ENCODE results near the gene GEMIN5. TPM values are rescaled to one million over a fixed set of nuclear protein-coding genes. Genes with fewer than 3 reads are reported as not detected.

The GEMIN5 gene
- total and polyA plus RNA-seq, 2 of the 13 experiments (the other 11 are each of a cell fraction or from before 2014, with no cell fraction given): 6.6 to 28.6 TPM

DNA sequence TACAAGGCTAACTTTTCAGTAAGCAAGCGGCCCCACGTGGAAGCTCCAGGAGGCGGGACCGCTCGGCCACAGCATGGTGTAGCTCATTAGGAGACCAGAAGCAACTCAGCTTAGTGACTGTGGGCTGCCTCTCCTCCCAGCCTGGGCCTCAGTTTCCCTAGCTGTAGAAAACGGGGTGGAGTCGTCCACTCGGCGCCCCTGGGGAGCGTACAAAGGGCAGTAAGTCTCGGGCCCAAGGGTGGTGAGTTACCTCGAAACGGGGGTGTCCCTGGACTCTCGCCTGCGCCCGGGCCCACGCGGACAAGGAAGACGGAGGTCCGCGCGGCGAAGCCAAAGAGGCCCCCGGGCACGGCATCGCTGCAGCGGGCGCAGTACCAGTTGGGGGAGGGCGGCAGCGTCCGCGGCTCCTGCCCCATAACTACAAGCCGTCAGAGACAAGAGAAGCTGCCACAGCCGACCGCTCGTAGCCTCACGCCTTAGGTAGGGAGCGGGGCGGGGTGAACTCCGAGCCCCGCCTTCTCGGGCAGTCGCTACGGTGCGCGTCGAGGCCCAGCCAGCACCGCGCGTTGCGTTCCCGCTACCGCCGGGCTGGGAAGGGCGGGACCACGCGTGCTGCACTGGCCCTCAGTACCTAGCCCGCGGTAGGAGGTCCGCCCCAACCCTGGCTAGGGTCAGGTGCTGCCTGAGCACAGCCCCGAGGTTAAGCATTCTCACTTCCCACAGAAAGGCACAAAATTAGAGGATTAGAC is at the start of gene GEMIN5 (continued):
- TF ChIP-seq, protein P1, sequence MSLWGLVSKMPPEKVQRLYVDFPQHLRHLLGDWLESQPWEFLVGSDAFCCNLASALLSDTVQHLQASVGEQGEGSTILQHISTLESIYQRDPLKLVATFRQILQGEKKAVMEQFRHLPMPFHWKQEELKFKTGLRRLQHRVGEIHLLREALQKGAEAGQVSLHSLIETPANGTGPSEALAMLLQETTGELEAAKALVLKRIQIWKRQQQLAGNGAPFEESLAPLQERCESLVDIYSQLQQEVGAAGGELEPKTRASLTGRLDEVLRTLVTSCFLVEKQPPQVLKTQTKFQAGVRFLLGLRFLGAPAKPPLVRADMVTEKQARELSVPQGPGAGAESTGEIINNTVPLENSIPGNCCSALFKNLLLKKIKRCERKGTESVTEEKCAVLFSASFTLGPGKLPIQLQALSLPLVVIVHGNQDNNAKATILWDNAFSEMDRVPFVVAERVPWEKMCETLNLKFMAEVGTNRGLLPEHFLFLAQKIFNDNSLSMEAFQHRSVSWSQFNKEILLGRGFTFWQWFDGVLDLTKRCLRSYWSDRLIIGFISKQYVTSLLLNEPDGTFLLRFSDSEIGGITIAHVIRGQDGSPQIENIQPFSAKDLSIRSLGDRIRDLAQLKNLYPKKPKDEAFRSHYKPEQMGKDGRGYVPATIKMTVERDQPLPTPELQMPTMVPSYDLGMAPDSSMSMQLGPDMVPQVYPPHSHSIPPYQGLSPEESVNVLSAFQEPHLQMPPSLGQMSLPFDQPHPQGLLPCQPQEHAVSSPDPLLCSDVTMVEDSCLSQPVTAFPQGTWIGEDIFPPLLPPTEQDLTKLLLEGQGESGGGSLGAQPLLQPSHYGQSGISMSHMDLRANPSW (CRISPR knock-in tag; IDR thresholded peaks at IDR 0.05; ENCODE audit: borderline replicate concordance): no peak
- TF ChIP-seq GABPA (IDR thresholded peaks at IDR 0.05; ENCODE audit: low read depth, low read length): no peak
- TF ChIP-seq GABPA (CRISPR knock-in tag; IDR thresholded peaks at IDR 0.05; ENCODE audit: low read depth): 0 out of 2 replicates have a peak, but pooled peaks have one; percentile 28
- peak; percentile 78; the same call in 1 of the 2 replicates for TF ChIP-seq ATF2 (CRISPR knock-in tag; IDR thresholded peaks at IDR 0.05)
- no peak for TF ChIP-seq TCF12 (IDR thresholded peaks at IDR 0.05)
- no peak for TF ChIP-seq TCF12 (CRISPR knock-in tag; IDR thresholded peaks at IDR 0.05)
- TF ChIP-seq, protein P2, sequence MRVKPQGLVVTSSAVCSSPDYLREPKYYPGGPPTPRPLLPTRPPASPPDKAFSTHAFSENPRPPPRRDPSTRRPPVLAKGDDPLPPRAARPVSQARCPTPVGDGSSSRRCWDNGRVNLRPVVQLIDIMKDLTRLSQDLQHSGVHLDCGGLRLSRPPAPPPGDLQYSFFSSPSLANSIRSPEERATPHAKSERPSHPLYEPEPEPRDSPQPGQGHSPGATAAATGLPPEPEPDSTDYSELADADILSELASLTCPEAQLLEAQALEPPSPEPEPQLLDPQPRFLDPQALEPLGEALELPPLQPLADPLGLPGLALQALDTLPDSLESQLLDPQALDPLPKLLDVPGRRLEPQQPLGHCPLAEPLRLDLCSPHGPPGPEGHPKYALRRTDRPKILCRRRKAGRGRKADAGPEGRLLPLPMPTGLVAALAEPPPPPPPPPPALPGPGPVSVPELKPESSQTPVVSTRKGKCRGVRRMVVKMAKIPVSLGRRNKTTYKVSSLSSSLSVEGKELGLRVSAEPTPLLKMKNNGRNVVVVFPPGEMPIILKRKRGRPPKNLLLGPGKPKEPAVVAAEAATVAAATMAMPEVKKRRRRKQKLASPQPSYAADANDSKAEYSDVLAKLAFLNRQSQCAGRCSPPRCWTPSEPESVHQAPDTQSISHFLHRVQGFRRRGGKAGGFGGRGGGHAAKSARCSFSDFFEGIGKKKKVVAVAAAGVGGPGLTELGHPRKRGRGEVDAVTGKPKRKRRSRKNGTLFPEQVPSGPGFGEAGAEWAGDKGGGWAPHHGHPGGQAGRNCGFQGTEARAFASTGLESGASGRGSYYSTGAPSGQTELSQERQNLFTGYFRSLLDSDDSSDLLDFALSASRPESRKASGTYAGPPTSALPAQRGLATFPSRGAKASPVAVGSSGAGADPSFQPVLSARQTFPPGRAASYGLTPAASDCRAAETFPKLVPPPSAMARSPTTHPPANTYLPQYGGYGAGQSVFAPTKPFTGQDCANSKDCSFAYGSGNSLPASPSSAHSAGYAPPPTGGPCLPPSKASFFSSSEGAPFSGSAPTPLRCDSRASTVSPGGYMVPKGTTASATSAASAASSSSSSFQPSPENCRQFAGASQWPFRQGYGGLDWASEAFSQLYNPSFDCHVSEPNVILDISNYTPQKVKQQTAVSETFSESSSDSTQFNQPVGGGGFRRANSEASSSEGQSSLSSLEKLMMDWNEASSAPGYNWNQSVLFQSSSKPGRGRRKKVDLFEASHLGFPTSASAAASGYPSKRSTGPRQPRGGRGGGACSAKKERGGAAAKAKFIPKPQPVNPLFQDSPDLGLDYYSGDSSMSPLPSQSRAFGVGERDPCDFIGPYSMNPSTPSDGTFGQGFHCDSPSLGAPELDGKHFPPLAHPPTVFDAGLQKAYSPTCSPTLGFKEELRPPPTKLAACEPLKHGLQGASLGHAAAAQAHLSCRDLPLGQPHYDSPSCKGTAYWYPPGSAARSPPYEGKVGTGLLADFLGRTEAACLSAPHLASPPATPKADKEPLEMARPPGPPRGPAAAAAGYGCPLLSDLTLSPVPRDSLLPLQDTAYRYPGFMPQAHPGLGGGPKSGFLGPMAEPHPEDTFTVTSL (CRISPR knock-in tag; IDR thresholded peaks at IDR 0.05; ENCODE audit: borderline replicate concordance): peak; percentile 53
- peak; percentile 19; the same call in 1 of the 2 replicates for TF ChIP-seq NFATC3 (CRISPR knock-in tag; IDR thresholded peaks at IDR 0.05)
- TF ChIP-seq MIER2 (CRISPR knock-in tag; IDR thresholded peaks at IDR 0.05): no peak; the same call in 1 of the 2 replicates
- peak; percentile 97 for TF ChIP-seq ZMYM4 (CRISPR knock-in tag; IDR thresholded peaks at IDR 0.05)
- 0 out of 2 replicates have a peak, but pooled peaks have one; percentile 19 for TF ChIP-seq HMG20A (CRISPR knock-in tag; IDR thresholded peaks at IDR 0.05; ENCODE audit: borderline replicate concordance)
- TF ChIP-seq ZNF556 (CRISPR knock-in tag; IDR thresholded peaks at IDR 0.05; ENCODE audit: borderline replicate concordance): peak; percentile 97
- no peak for TF ChIP-seq TBP (CRISPR knock-in tag; IDR thresholded peaks at IDR 0.05)
- TF ChIP-seq, protein P3, sequence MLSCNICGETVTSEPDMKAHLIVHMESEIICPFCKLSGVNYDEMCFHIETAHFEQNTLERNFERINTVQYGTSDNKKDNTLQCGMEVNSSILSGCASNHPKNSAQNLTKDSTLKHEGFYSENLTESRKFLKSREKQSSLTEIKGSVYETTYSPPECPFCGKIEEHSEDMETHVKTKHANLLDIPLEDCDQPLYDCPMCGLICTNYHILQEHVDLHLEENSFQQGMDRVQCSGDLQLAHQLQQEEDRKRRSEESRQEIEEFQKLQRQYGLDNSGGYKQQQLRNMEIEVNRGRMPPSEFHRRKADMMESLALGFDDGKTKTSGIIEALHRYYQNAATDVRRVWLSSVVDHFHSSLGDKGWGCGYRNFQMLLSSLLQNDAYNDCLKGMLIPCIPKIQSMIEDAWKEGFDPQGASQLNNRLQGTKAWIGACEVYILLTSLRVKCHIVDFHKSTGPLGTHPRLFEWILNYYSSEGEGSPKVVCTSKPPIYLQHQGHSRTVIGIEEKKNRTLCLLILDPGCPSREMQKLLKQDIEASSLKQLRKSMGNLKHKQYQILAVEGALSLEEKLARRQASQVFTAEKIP (CRISPR knock-in tag; IDR thresholded peaks at IDR 0.05; ENCODE audit: borderline replicate concordance): no peak

All from HepG2 (cell line).